ENCODE results near the gene CHMP2B. TPM values are rescaled to one million over a fixed set of nuclear protein-coding genes. Genes with fewer than 3 reads are reported as not detected.
"Not testable (repeated sequence)": the region's sequence is repeated elsewhere in the genome, so short reads cannot be mapped to it uniquely, and the experiment has no call there.

Gene CHMP2B
- total RNA-seq, 1 donor from 2014 or later = 30.2 TPM

DNA sequence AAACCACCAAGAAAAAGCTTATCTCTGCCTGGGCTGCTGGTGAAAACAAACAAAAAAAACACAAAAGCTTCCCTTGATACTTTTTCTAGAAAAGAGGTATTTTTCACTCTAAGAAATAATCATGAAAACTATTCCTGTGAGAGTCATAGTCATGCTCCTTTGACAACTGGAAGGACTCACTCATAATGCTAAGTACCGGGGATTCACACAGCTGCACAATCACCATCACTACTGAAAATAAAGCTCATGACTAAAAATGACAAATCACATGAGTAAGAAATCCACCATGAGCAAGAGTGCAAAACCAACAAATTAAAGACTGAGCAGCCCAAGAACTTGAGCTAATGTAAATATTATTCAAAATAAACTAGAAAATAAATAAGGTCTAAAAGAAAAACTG lies 59.9 kb downstream of the CHMP2B start:
- ATAC-seq (ENCODE audit: poor library complexity) (no peak), DNase-seq (no peak)
- intact Hi-C loops (cut with DNase I) = no loop called here

DNA sequence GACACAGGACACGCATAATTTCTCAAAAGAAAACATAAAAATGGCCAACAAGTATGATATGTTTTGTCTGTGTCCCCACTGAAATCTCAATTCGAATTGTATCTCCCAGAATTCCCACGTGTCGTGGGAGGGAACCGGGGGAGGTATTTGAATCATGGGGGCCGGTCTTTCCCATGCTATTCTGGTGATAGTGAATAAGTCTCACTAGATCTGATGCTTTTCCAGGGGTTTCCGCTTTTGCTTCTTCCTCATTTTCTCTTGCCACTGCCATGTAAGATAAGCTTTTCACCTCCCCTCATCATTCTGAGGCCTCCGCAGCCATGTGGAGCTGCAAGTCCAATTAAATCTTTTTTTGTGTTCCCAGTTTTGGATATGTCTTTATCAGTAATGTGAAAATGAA lies 61.3 kb downstream of the CHMP2B start:
- DNase-seq = no peak
- intact Hi-C loops (cut with DNase I) = no loop called here
- ATAC-seq (ENCODE audit: poor library complexity) = no peak

DNA sequence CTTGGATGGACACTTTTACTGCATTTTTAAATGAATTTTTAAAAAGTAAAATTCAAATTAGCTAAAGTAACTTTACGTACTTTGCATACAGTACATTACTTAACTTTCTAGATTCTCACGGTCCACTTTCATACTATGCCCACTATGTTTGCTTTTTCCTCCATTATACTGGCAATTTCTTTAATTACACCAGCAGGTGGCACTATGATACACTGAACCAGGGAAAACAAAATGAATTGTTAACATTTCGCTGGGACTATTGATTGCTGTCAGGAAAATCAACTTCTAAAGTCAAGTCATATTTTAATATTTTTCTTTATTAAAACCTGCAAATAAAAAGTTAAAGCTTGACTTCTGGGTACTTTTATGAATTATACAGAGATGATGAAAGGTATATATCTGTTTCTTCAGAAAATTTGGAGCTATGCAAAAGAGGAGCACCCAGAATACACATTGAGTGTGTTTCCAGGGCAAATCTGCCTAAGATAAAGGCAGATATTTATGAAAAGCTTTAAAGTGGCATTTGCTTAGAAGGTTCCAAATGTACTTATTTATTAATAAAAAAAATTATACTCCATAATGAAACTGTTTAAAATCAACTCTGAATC lies 71.1 kb downstream of the CHMP2B start:
- ATAC-seq (ENCODE audit: poor library complexity) = no peak
- intact Hi-C loops (cut with DNase I) = no loop called here

DNA sequence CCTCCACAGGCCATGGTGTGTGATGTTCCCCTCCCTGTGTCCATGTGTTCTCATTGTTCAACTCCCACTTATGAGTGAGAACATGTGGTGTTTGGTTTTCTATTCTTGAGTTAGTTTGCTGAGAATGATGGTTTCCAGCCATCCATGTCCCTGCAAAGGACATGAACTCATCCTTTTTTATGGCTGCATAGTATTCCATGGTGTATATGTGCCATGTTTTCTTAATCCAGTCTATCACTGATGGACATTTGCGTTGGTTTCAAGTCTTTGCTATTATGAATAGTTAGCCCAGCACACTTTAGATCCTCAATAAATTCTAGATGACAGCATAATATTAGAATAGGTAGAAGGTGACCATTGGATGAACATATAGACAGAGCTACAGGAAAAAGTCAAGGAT lies 77.9 kb downstream of the CHMP2B start:
- ATAC-seq (ENCODE audit: poor library complexity); intact Hi-C loops (cut with DNase I); DNase-seq: not testable (repeated sequence)

More for the DNA sequence above, 71.1 kb downstream of the CHMP2B start:
- no peak for DNase-seq

Small RNAs within 50 kb of the gene (microRNA-seq; reads per million reads assigned to microRNA genes)
- gene MIR4795 = not detected

Other genes starting within 250 kb of the CHMP2B start
- 2.7 TPM for gene VGLL3, start 236.2 kb upstream of the CHMP2B start, total RNA-seq
- gene POU1F1, start 49.3 kb downstream of the CHMP2B start, total RNA-seq = not detected